ENCODE measurements around the gene DHFR2.

DHFR2 gene

DNA sequence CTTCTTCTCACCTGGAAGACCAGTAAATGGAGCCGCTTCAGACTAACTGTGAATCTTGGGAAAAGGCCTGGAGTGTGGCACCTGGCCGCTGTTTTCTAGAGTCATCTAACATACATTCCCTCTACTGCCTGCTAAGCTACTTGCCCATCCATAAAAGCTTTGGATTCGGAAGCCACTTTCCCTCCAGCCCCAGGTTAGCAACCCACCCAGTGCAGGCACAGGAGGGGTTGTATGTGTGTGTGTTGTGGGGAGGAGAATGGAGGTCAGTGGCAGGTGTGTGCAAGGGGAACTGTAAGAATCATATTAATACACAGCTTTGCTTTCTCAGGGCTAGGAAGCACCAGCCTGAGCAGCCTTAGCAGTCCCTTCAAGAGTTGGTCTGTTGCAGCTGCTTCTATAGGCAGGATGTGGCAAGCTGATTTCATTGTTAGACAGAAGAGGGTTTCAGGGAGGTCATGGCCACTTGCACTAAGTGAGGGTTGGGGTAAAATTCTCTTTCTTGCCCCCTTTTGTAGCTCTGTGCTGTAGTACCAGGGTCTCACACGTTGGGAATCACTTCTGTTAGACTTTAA, 9.1 kb upstream of the DHFR2 start:
- Histone ChIP-seq H3K36me3 (ENCODE audit: control insufficient read depth in 1 of 2, insufficient read depth in 2 of 2, low read length in 2 of 2) (peaks cover 0 to 4% of the 10 kb centered on the region in 2 experiments), H2BK120ac (ENCODE audit: insufficient read depth, low read length, poor library complexity) (no peak overlapping the region), H3K4me1 (ENCODE audit: control insufficient read depth in 1 of 2, insufficient read depth in 2 of 2, low read length in 2 of 2) (no peaks in the 10 kb centered on the region), H3K27ac (ENCODE audit: low read depth, low read length) (no peak overlapping the region), H3K27me3 (ENCODE audit: insufficient read depth, low read length) (no peaks in the 10 kb centered on the region), H4K8ac (ENCODE audit: low read depth, low read length) (no peak overlapping the region), H2AFZ (ENCODE audit: insufficient read depth, low read length, poor library complexity) (no peak overlapping the region), H3K4me3 (ENCODE audit: low read depth, low read length) (no peak overlapping the region), H3K14ac (ENCODE audit: low read length) (no peak overlapping the region), H3K9me3 (ENCODE audit: insufficient read depth, low read depth, low read length) (peaks cover 3% of the 10 kb centered on the region), H2BK12ac (ENCODE audit: low read length) (no peak overlapping the region), H3K79me2 (ENCODE audit: control insufficient read depth, insufficient read depth, low read length, poor library complexity) (no peaks in the 10 kb centered on the region), H2AK5ac (ENCODE audit: low read length) (no peak overlapping the region), H3K9ac (ENCODE audit: low read length) (no peak overlapping the region), H3K4me2 (ENCODE audit: low read length) (no peak overlapping the region), H3K79me1 (ENCODE audit: low read length) (no peaks in the 10 kb centered on the region), H4K91ac (ENCODE audit: low read depth, low read length) (no peak overlapping the region), H4K12ac (ENCODE audit: low read depth, low read length) (no peak overlapping the region), H3K23ac (ENCODE audit: low read length) (no peak overlapping the region), H3K4ac (ENCODE audit: low read depth, low read length) (no peak overlapping the region), H3K18ac (ENCODE audit: low read length) (no peak overlapping the region), H2BK5ac (ENCODE audit: low read depth, low read length, poor library complexity) (no peak overlapping the region)
- no peak for DNase-seq
- WGBS (ENCODE audit: extremely low coverage, insufficient coverage, insufficient read length) = no CpG with 5 or more reads among the region's 4 CpGs

DNA sequence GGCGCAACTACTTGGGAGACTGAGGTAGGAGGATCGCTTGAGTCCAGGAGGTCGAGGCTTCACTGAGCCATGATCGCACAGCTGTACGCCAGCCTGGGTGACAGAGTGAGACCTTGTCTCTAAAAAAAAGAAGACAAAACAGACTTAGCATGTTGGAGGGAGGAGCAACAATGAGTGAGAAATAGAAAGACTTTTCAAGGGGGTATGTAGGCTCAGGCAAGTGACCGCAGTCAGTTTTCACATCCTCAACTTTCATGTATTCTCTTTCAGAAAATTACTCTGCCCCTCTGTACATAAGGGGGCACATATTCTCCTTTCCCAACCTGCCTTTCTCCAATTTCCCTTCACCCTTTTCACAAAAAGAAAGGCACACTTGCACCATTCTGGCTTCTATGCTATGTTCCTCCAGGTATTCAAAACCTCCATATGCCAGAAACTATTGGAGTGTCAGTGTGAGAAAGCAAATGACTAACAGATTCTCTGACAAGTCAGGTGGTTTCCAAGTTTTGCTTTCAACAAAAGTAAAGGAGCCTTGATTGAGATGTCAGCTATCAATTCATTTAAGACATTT, 7.7 kb upstream of the DHFR2 start:
- Histone ChIP-seq H3K4ac (ENCODE audit: low read depth, low read length) (no peak overlapping the region), H4K8ac (ENCODE audit: low read depth, low read length) (no peak overlapping the region), H2BK12ac (ENCODE audit: low read length) (no peak overlapping the region), H3K36me3 (ENCODE audit: control insufficient read depth in 1 of 2, insufficient read depth in 2 of 2, low read length in 2 of 2) (peaks cover 0 to 4% of the 10 kb centered on the region in 2 experiments), H3K79me2 (ENCODE audit: control insufficient read depth, insufficient read depth, low read length, poor library complexity) (no peaks in the 10 kb centered on the region), H3K9me3 (ENCODE audit: insufficient read depth, low read depth, low read length) (peaks cover 3% of the 10 kb centered on the region), H3K79me1 (ENCODE audit: low read length) (no peaks in the 10 kb centered on the region), H3K18ac (ENCODE audit: low read length) (no peak overlapping the region), H3K27ac (ENCODE audit: low read depth, low read length) (no peak overlapping the region), H3K4me1 (ENCODE audit: control insufficient read depth in 1 of 2, insufficient read depth in 2 of 2, low read length in 2 of 2) (no peaks in the 10 kb centered on the region), H2AK5ac (ENCODE audit: low read length) (no peak overlapping the region), H3K14ac (ENCODE audit: low read length) (no peak overlapping the region), H2AFZ (ENCODE audit: insufficient read depth, low read length, poor library complexity) (no peak overlapping the region), H3K9ac (ENCODE audit: low read length) (no peak overlapping the region), H4K91ac (ENCODE audit: low read depth, low read length) (no peak overlapping the region), H3K23ac (ENCODE audit: low read length) (no peak overlapping the region), H4K12ac (ENCODE audit: low read depth, low read length) (no peak overlapping the region), H2BK120ac (ENCODE audit: insufficient read depth, low read length, poor library complexity) (no peak overlapping the region), H3K27me3 (ENCODE audit: insufficient read depth, low read length) (no peaks in the 10 kb centered on the region), H2BK5ac (ENCODE audit: low read depth, low read length, poor library complexity) (no peak overlapping the region), H3K4me3 (ENCODE audit: low read depth, low read length) (no peak overlapping the region), H3K4me2 (ENCODE audit: low read length) (no peak overlapping the region)
- WGBS (ENCODE audit: extremely low coverage, insufficient coverage, insufficient read length) = no CpG with 5 or more reads among the region's 6 CpGs
- DNase-seq = no peak

DNA sequence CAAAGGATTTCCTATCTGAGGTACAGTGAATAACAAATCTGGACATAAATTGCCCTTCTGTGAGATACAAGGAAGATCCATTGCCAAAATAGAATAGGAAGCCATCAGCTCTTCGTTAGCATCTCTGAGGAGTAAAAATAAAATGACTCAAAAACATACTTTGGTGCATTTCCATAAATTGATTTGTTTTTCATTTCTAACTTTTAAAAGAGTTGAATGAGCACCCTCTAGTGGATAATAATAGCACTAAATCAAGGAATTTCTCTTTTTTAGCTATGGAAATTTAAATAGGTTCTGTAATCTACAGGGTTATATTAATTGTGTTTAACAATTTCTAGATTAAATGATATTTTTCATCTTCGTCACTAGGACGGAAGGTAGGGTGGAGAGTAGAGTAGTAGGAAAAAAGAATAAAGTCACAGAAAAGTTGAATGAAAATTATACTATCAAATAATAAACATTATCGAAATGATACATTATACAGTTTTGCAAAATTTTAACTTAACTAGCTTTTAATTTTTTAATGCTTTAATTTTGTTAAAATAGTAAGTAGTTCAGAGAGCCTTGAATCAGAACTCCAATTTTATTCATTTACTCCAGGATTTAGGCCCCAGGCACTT, 6.6 kb upstream of the DHFR2 start:
- Histone ChIP-seq H3K9ac (ENCODE audit: low read length) (no peak overlapping the region), H4K8ac (ENCODE audit: low read depth, low read length) (no peak overlapping the region), H3K9me3 (ENCODE audit: insufficient read depth, low read depth, low read length) (peaks cover 3% of the 10 kb centered on the region), H2BK5ac (ENCODE audit: low read depth, low read length, poor library complexity) (no peak overlapping the region), H3K4ac (ENCODE audit: low read depth, low read length) (no peak overlapping the region), H2BK120ac (ENCODE audit: insufficient read depth, low read length, poor library complexity) (no peak overlapping the region), H3K27me3 (ENCODE audit: insufficient read depth, low read length) (no peaks in the 10 kb centered on the region), H4K12ac (ENCODE audit: low read depth, low read length) (no peak overlapping the region), H3K18ac (ENCODE audit: low read length) (no peak overlapping the region), H3K79me1 (ENCODE audit: low read length) (no peaks in the 10 kb centered on the region), H3K79me2 (ENCODE audit: control insufficient read depth, insufficient read depth, low read length, poor library complexity) (no peaks in the 10 kb centered on the region), H2BK12ac (ENCODE audit: low read length) (no peak overlapping the region), H3K14ac (ENCODE audit: low read length) (no peak overlapping the region), H2AFZ (ENCODE audit: insufficient read depth, low read length, poor library complexity) (no peak overlapping the region), H3K36me3 (ENCODE audit: control insufficient read depth in 1 of 2, insufficient read depth in 2 of 2, low read length in 2 of 2) (peaks cover 0 to 4% of the 10 kb centered on the region in 2 experiments), H4K91ac (ENCODE audit: low read depth, low read length) (no peak overlapping the region), H3K4me1 (ENCODE audit: control insufficient read depth in 1 of 2, insufficient read depth in 2 of 2, low read length in 2 of 2) (no peaks in the 10 kb centered on the region), H3K23ac (ENCODE audit: low read length) (no peak overlapping the region), H2AK5ac (ENCODE audit: low read length) (no peak overlapping the region), H3K27ac (ENCODE audit: low read depth, low read length) (no peak overlapping the region), H3K4me2 (ENCODE audit: low read length) (no peak overlapping the region), H3K4me3 (ENCODE audit: low read depth, low read length) (no peak overlapping the region)
- peak in 1 of 2 donors; percentile 55 for DNase-seq
- WGBS (ENCODE audit: extremely low coverage, insufficient coverage, insufficient read length) = no CpG with 5 or more reads among the region's 4 CpGs

DNA sequence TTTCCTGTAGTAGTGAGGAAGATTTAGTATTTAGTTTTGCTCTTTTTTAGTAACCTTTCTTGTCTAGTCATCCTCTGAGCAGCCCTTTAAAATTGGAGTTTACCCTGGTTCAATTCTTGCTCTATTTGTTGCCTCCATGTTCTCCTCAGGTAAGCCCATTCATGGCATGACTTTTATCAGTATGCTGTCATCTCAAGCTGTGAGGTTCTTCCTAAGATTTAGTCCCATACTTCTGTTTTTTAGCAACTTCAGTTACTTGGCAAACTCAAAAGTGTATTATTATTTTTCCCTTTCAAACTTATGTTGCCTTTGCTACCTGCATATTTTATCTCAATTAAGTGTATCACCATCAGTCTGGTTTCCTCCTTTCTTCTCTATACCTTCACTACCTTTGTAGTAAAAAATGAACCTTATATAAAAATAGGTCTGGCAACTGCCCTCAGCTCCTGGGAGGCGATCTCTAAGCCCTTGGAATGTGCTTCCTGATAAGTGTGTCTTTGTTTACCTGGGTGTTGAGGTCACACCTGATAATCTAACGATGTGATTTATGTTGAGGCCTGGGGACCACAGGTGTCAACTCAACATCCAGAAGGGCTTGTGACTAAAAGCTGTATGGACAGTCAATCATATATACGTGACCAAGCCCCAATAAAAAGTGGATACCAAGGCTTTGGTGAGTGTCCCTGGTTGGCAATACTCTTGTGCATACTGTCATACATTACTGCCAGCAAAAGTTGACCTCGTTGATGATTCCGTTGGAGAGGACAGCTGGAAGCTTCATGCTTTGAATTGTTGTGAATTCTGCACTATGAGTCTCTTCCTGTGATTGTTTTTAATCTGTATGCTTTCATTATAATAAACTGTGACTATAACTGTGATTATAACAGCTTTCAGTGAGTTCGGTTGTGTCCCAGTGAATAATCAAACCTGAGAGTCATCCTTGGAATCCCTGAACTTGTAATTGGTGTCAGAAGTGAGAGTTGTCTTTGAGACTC, 4.1 kb upstream of the DHFR2 start:
- peaks cover 4% of the 10 kb centered on the region for H3K79me2 ChIP-seq (ENCODE audit: control insufficient read depth, insufficient read depth, low read length, poor library complexity)
- no peak overlapping the region for H3K14ac ChIP-seq (ENCODE audit: low read length)
- no peak overlapping the region for H4K12ac ChIP-seq (ENCODE audit: low read depth, low read length)
- no peak overlapping the region for H3K27ac ChIP-seq (ENCODE audit: low read depth, low read length)
- DNase-seq = no peak
- peaks cover 1 to 3% of the 10 kb centered on the region in 2 experiments for H3K4me1 ChIP-seq (ENCODE audit: control insufficient read depth in 1 of 2, insufficient read depth in 2 of 2, low read length in 2 of 2)
- no CpG with 5 or more reads among the region's 6 CpGs for WGBS (ENCODE audit: extremely low coverage, insufficient coverage, insufficient read length)
- H3K9ac ChIP-seq (ENCODE audit: low read length) = no peak overlapping the region
- no peak overlapping the region for H2BK120ac ChIP-seq (ENCODE audit: insufficient read depth, low read length, poor library complexity)
- H2BK12ac ChIP-seq (ENCODE audit: low read length) = no peak overlapping the region
- no peak overlapping the region for H3K4me2 ChIP-seq (ENCODE audit: low read length)
- no peak overlapping the region for H2AFZ ChIP-seq (ENCODE audit: insufficient read depth, low read length, poor library complexity)
- H3K4ac ChIP-seq (ENCODE audit: low read depth, low read length) = no peak overlapping the region
- peaks cover 7% of the 10 kb centered on the region for H3K79me1 ChIP-seq (ENCODE audit: low read length)
- no peak overlapping the region for H2BK5ac ChIP-seq (ENCODE audit: low read depth, low read length, poor library complexity)
- H3K9me3 ChIP-seq (ENCODE audit: insufficient read depth, low read depth, low read length) = peaks cover under 1% of the 10 kb centered on the region
- no peak overlapping the region for H4K8ac ChIP-seq (ENCODE audit: low read depth, low read length)
- H3K27me3 ChIP-seq (ENCODE audit: insufficient read depth, low read length) = no peaks in the 10 kb centered on the region
- H4K91ac ChIP-seq (ENCODE audit: low read depth, low read length) = no peak overlapping the region
- no peak overlapping the region for H3K23ac ChIP-seq (ENCODE audit: low read length)
- H2AK5ac ChIP-seq (ENCODE audit: low read length) = no peak overlapping the region
- H3K36me3 ChIP-seq (ENCODE audit: control insufficient read depth in 1 of 2, insufficient read depth in 2 of 2, low read length in 2 of 2) = peaks cover 0 to 3% of the 10 kb centered on the region in 2 experiments
- H3K18ac ChIP-seq (ENCODE audit: low read length) = no peak overlapping the region
- no peak overlapping the region for H3K4me3 ChIP-seq (ENCODE audit: low read depth, low read length)

Data from trophoblast cell (in vitro differentiated cells and primary cell).